ENCODE data around the gene SLC11A1.

SLC11A1 gene, protein sequence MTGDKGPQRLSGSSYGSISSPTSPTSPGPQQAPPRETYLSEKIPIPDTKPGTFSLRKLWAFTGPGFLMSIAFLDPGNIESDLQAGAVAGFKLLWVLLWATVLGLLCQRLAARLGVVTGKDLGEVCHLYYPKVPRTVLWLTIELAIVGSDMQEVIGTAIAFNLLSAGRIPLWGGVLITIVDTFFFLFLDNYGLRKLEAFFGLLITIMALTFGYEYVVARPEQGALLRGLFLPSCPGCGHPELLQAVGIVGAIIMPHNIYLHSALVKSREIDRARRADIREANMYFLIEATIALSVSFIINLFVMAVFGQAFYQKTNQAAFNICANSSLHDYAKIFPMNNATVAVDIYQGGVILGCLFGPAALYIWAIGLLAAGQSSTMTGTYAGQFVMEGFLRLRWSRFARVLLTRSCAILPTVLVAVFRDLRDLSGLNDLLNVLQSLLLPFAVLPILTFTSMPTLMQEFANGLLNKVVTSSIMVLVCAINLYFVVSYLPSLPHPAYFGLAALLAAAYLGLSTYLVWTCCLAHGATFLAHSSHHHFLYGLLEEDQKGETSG

GRCh38 chr2:218381916-218382366, at the start of gene SLC11A1:
Gene SLC11A1 (plus strand): TSS chr2:218382273. CDS start chr2:218382369, 96 bp downstream.
- no peak for DNase-seq (ENCODE audit: low read depth)

GRCh38 chr2:218332288-218332687, 49.8 kb upstream of the SLC11A1 start:
- no peak for DNase-seq (ENCODE audit: low read depth)

GRCh38 chr2:218332920-218333645, 49.0 kb upstream of the SLC11A1 start:
- DNase-seq (ENCODE audit: low read depth), result no peak

- DNase-seq (ENCODE audit: low read depth), result no peak
These were observed 47.5 kb upstream of the SLC11A1 start for GRCh38 chr2:218334531-218334930.

GRCh38 chr2:218340656-218341055, 41.4 kb upstream of the SLC11A1 start:
- DNase-seq (ENCODE audit: low read depth), result no peak

GRCh38 chr2:218341381-218341780, 40.7 kb upstream of the SLC11A1 start:
- no peak for DNase-seq (ENCODE audit: low read depth)

DNA sequence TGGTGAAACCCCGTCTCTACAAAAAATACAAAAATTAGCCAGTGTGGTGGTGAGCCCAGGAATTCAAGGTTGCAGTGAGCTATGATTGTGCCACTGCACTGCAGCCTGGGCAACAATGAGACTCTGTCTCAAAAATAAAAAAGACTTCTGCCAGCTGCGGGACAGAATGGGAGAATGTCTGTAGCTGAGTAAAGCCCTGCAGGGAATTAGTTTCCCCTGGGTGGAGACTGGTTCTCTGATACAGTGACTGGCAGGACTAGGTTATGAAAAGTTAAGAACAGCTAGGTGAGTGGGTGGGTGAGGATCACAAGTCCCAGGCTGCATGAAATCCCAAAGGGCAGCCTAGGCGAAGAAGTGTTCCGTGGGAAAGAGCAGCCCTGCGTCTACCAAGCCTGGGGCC, 39.2 kb upstream of the SLC11A1 start:
- no peak for DNase-seq (ENCODE audit: low read depth)

DNA sequence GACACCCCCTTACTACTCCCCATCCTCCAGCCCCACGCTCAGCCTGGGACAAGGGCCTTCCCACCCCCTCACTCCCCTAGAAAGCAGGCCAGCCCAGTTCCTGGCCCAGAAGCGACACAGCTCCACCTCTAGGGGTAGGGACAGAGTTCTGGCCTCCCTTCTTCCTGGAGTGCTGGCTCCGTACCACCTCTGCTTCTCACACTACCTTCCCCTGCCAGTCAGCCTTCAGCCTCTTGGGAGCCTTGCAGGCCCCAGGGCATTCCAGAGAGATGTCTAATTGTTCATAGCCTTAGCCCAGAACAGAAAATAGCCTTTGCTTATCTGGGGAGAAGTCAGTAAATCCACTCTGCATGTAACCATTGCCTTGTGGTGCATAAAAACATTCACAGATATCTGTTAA, 38.5 kb upstream of the SLC11A1 start:
- no peak for DNase-seq (ENCODE audit: low read depth)

GRCh38 chr2:218344090-218344754, 37.9 kb upstream of the SLC11A1 start:
- no peak for DNase-seq (ENCODE audit: low read depth)

DNA sequence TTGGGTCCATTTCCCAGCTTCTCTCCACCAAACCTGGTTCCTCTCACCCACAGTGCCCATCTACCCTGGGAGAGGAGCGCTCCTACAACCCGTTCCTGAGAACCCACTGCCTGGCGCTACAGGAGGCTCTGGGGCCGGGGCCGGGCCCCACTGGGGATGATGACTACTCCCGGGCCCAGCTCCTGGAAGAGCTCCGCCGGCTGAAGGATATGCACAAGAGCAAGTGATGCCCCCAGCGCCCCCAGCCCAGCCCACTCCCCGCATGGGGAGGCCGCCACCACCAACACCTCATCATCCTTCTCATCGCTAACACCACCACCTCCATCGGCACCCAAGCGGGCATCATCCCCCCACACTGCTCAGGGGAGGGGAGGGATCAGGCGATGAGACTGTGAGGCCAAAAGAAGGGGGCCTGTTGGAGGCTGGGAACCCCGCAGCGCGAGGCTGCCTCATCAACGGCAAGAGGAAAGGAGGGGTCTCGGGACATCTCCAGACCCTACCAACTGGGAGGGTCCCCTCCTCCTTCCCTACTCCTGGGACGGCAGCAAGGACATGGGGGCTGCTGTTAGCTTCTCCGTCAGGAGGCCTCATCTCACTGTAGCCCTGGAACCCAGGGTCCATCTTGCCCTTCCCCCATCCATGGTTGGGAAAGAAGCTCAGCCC, 37.2 kb upstream of the SLC11A1 start:
- no peak for DNase-seq (ENCODE audit: low read depth)

GRCh38 chr2:218345491-218346236, 36.4 kb upstream of the SLC11A1 start:
- DNase-seq (ENCODE audit: low read depth), result no peak

DNA sequence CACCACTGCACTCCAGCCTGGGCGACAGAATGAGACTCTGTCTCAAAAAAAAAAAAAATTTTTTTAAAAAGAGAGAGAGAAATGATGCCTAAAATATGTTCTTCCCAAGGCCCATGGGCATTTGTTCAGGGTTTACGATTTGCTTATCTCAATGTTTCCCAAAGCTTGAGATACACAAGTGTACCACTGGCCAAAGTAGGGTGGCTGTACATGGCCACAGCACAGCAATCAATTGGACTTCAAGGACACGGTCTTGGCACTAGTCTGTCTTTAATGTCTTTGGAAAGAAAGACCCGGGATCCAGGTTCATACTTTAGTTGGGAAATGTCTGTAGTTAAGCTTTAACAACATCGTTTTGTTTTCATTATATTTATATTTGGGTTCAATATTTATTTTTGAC, 34.9 kb upstream of the SLC11A1 start:
- DNase-seq (ENCODE audit: low read depth), result no peak

- DNase-seq (ENCODE audit: low read depth), result no peak
These were observed 28.0 kb upstream of the SLC11A1 start for GRCh38 chr2:218354045-218354444.

GRCh38 chr2:218354850-218355443, 27.1 kb upstream of the SLC11A1 start:
- no peak for DNase-seq (ENCODE audit: low read depth)

GRCh38 chr2:218357236-218358177, 24.6 kb upstream of the SLC11A1 start:
- DNase-seq (ENCODE audit: low read depth), result no peak

GRCh38 chr2:218360453-218360852, 21.6 kb upstream of the SLC11A1 start:
- no peak for DNase-seq (ENCODE audit: low read depth)

DNA sequence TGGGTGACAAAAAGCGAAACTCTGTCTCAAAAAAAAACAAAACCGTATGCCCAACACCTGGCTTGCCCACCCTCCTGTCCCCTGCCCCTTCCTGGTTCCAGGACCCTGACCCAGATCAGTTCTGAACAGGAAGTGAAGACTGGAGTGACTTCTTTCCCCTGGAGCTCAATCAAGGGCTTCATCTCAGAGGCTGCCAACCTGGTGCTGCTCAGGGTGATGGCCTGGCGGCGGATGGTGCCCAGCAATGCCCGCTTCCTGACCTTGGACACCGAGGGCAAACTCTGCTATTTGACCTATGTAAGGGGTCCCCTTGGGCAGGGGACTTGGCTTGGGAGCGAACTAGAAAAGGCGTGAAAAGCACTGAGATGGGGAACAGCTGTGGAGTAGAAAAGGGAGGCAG, 19.5 kb upstream of the SLC11A1 start:
- no peak for DNase-seq (ENCODE audit: low read depth)

DNA sequence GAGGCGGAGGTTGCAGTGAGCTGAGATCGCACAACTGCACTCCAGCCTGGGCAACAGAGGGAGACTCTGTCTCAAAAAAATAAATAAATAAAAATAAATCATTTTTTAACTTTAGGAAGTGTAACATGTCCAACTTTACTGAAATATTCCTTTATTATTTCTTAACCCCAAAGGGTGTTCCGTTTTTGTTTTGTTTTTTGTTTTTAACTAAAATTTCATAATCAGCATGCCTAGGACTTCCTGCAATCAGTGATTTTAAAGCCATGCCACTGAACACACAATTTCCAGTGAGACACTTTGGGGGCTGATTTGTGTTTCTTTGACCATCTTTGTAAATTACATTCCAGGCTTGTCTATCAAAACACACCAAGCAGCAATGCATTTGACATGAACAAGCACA, 18.3 kb upstream of the SLC11A1 start:
- DNase-seq (ENCODE audit: low read depth), result no peak

GRCh38 chr2:218364196-218364595, 17.9 kb upstream of the SLC11A1 start:
- DNase-seq (ENCODE audit: low read depth), result no peak
